Astrocyte (in vitro differentiated cells and primary cell): ENCODE measurements around the gene APOBEC3A. TPM values are rescaled to one million over a fixed set of nuclear protein-coding genes. Genes with fewer than 3 reads are reported as not detected.

Source experiments
- DNase-seq: peaks from one replicate; pipeline ENCODE4 v3.0.0-alpha.2; 2010; ENCODE audit warnings: low read depth
- FAIRE-seq: peaks from 2 replicates; lab custom pipeline; 2011; peaks lifted over from hg19 to GRCh38; lab: Jason Lieb, UNC
- H2AFZ ChIP-seq: 2 replicates; pipeline ENCODE4 v1.6.0; 2012; ENCODE audit warnings: low read depth, low read length, inconsistent platforms
- H3K27ac ChIP-seq: 2 replicates; pipeline ENCODE4 v1.5.1; 2011; ENCODE audit warnings: low read depth, low read length, inconsistent platforms
- H3K27me3 ChIP-seq: 2 replicates; pipeline ENCODE4 v1.6.0; 2011; ENCODE audit warnings: low read length, inconsistent platforms; ENCODE audit not compliant: insufficient read depth
- H3K36me3 ChIP-seq: 2 replicates; pipeline ENCODE4 v1.5.1; 2011; ENCODE audit warnings: low read length, inconsistent platforms; ENCODE audit not compliant: insufficient read depth
- H3K4me1 ChIP-seq: 2 replicates; pipeline ENCODE4 v1.5.1; 2011; ENCODE audit warnings: low read length, inconsistent platforms; ENCODE audit not compliant: insufficient read depth
- H3K4me2 ChIP-seq: 2 replicates; pipeline ENCODE4 v1.6.0; 2012; ENCODE audit warnings: low read length, inconsistent platforms
- H3K4me3 ChIP-seq: 2 replicates; pipeline ENCODE4 v1.5.1; 2011; ENCODE audit warnings: low read depth, mild to moderate bottlenecking, low read length, inconsistent platforms; ENCODE audit not compliant: insufficient read depth
- H3K79me2 ChIP-seq: 2 replicates; pipeline ENCODE4 v1.6.0; 2012; ENCODE audit warnings: mild to moderate bottlenecking, low read length, inconsistent platforms; ENCODE audit not compliant: insufficient read depth
- H3K9ac ChIP-seq: 2 replicates; pipeline ENCODE4 v1.6.0; 2012; ENCODE audit warnings: mild to moderate bottlenecking, low read length, inconsistent platforms
- H3K9me3 ChIP-seq: 2 replicates; pipeline ENCODE4 v1.5.1; 2012; ENCODE audit warnings: low read depth, mild to moderate bottlenecking, low read length, inconsistent platforms; ENCODE audit not compliant: insufficient read depth
- H4K20me1 ChIP-seq: 2 replicates; pipeline ENCODE4 v1.6.0; 2012; ENCODE audit warnings: low read length, inconsistent platforms; ENCODE audit not compliant: insufficient read depth
- H3K27ac Mint-ChIP-seq: one replicate; pipeline ENCODE4 v1.8.0; 2021; ENCODE audit warnings: mild to moderate bottlenecking, mixed read lengths; ENCODE audit not compliant: unreplicated experiment
- H3K27me3 Mint-ChIP-seq: one replicate; pipeline ENCODE4 v1.8.0; 2021; ENCODE audit warnings: low read depth, mixed read lengths; ENCODE audit not compliant: unreplicated experiment
- H3K36me3 Mint-ChIP-seq: one replicate; pipeline ENCODE4 v1.8.0; 2021; ENCODE audit warnings: low read depth, mixed read lengths; ENCODE audit not compliant: unreplicated experiment
- H3K4me1 Mint-ChIP-seq: one replicate; pipeline ENCODE4 v1.8.0; 2021; ENCODE audit warnings: low read depth, mixed read lengths; ENCODE audit not compliant: unreplicated experiment
- H3K4me3 Mint-ChIP-seq: one replicate; pipeline ENCODE4 v1.8.0; 2021; ENCODE audit warnings: mild to moderate bottlenecking, moderate library complexity, mixed read lengths; ENCODE audit not compliant: unreplicated experiment
- H3K9me3 Mint-ChIP-seq: one replicate; pipeline ENCODE4 v1.8.0; 2021; ENCODE audit warnings: mild to moderate bottlenecking, mixed read lengths; ENCODE audit not compliant: unreplicated experiment
- CTCF ChIP-seq: IDR thresholded peaks from 2 replicates; pipeline ENCODE4 v1.5.1; 2011; ENCODE audit warnings: low read depth, mild to moderate bottlenecking, inconsistent platforms, low read length, moderate library complexity; ENCODE audit not compliant: insufficient read depth
- EZH2 ChIP-seq: IDR thresholded peaks from 2 replicates; pipeline ENCODE4 v1.6.1; 2012; ENCODE audit warnings: mild to moderate bottlenecking, low read length, inconsistent platforms; ENCODE audit not compliant: insufficient read depth
- total RNA-seq: library from RNA; stranded (reverse); gene quantifications from 2 replicates; pipeline ENCODE4 v1.2.1, GENCODE V29; 2021

The APOBEC3A gene
- total RNA-seq, 1 donor from 2014 or later, result not detected

DNA sequence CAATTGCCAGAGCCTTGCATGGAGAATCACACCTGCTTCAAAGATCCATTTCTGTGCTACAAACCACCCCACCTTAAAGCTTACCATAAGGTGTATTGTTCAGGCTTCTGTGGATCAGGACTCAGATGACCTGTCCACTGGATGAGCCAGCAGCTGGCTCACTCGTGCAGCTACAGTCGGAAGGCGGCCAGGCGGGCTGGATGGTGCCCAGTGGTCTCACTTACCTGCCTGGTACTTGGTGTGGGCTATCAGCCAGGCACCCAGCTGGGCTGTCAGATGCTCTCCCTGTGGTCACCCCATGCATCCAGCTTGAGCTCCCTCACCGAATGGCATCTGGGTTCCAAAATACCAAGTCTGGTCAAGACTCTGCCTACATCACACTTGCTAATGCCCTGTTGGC is 13.8 kb downstream of the APOBEC3A start:
- Histone ChIP-seq H3K27ac (no peak overlapping the region), H3K4me2 (no peak overlapping the region), H3K79me2 (no peaks in the 10 kb centered on the region), H2AFZ (no peak overlapping the region), H3K9ac (no peak overlapping the region), H3K27me3 (peaks cover 21% of the 10 kb centered on the region), H4K20me1 (no peaks in the 10 kb centered on the region), H3K9me3 (peaks cover 5% of the 10 kb centered on the region), H3K4me3 (no peak overlapping the region), H3K36me3 (no peaks in the 10 kb centered on the region), H3K4me1 (no peaks in the 10 kb centered on the region)
- Mint-ChIP-seq H3K27ac (no peak overlapping the region), H3K4me1 (no peaks in the 10 kb centered on the region), H3K27me3 (peaks cover 38% of the 10 kb centered on the region), H3K4me3 (no peak overlapping the region), H3K36me3 (no peaks in the 10 kb centered on the region), H3K9me3 (peaks cover 2% of the 10 kb centered on the region)
- DNase-seq (no peak), FAIRE-seq (no peak)
- no peak for TF ChIP-seq CTCF
- TF ChIP-seq EZH2, result no peak

- TF ChIP-seq CTCF (no peak), EZH2 (no peak)
- H3K4me3 ChIP-seq, result no peak overlapping the region
- H3K4me1 Mint-ChIP-seq, result no peaks in the 10 kb centered on the region
- H3K4me2 ChIP-seq, result no peak overlapping the region
- FAIRE-seq, result no peak
- no peak overlapping the region for H3K27ac ChIP-seq
- no peaks in the 10 kb centered on the region for H3K36me3 ChIP-seq
- H4K20me1 ChIP-seq, result no peaks in the 10 kb centered on the region
- DNase-seq, result no peak
- H2AFZ ChIP-seq, result no peak overlapping the region
- H3K27me3 ChIP-seq, result peaks cover 20% of the 10 kb centered on the region
- peaks cover 2% of the 10 kb centered on the region for H3K9me3 Mint-ChIP-seq
- H3K9me3 ChIP-seq, result peaks cover 5% of the 10 kb centered on the region
- no peak overlapping the region for H3K9ac ChIP-seq
- no peaks in the 10 kb centered on the region for H3K36me3 Mint-ChIP-seq
- H3K4me3 Mint-ChIP-seq, result no peak overlapping the region
- no peaks in the 10 kb centered on the region for H3K79me2 ChIP-seq
- H3K4me1 ChIP-seq, result no peaks in the 10 kb centered on the region
- H3K27ac Mint-ChIP-seq, result no peak overlapping the region
- peaks cover 32% of the 10 kb centered on the region for H3K27me3 Mint-ChIP-seq
Observed at GRCh38 chr22:38971791-38972190, 14.4 kb downstream of the APOBEC3A start.

- Histone ChIP-seq H4K20me1 (no peaks in the 10 kb centered on the region), H2AFZ (no peak overlapping the region), H3K27ac (no peak overlapping the region), H3K79me2 (no peaks in the 10 kb centered on the region), H3K27me3 (peaks cover 18% of the 10 kb centered on the region), H3K4me3 (no peak overlapping the region), H3K36me3 (no peaks in the 10 kb centered on the region), H3K4me1 (no peaks in the 10 kb centered on the region), H3K9me3 (peaks cover 5% of the 10 kb centered on the region), H3K4me2 (no peak overlapping the region), H3K9ac (no peak overlapping the region)
- Mint-ChIP-seq H3K9me3 (peaks cover 9% of the 10 kb centered on the region), H3K27me3 (peaks cover 26% of the 10 kb centered on the region), H3K4me1 (no peaks in the 10 kb centered on the region), H3K36me3 (no peaks in the 10 kb centered on the region), H3K4me3 (no peak overlapping the region), H3K27ac (no peak overlapping the region)
- TF ChIP-seq EZH2 (no peak), CTCF (no peak)
- DNase-seq (no peak), FAIRE-seq (no peak)
Observed at GRCh38 chr22:38972558-38972957, 15.1 kb downstream of the APOBEC3A start.
